Cardiac septum (tissue), 1 donor: ENCODE measurements around the gene EFCAB5. TPM values are rescaled to one million over a fixed set of nuclear protein-coding genes. Genes with fewer than 3 reads are reported as not detected.
"Not testable (repeated sequence)": the region's sequence is repeated elsewhere in the genome, so short reads cannot be mapped to it uniquely, and the experiment has no call there.

Source experiments
- DNase-seq: peaks from one replicate; pipeline ENCODE4 v3.0.0-alpha.2; 2020; ENCODE audit warnings: low spot score
- intact Hi-C: fragments of 100-400 bp; cut with DNase I; formaldehyde crosslinking; loops from one replicate; pipeline ENCODE4 v1.14.0; 2022
- long read RNA-seq: library from polyadenylated mRNA; unstranded; transcript quantifications from one replicate; pipeline ENCODE4 v2.0.0, GENCODE V29; 2021
- total RNA-seq: library from RNA; stranded (reverse); fragmentation: NEBNext Ultra II Directional; extraction: Animal tissue kit (Norgen Biotek cat#: 25700); gene quantifications from one replicate; pipeline ENCODE4 v1.2.1, GENCODE V29; 2021
- donor health status: DM: no; HTN: no; CAD: no.

EFCAB5 gene
- not detected for total RNA-seq
- long read RNA-seq: 0 reads

- DNase-seq: no peak
- intact Hi-C loops: no loop called here
Observed at GRCh38 chr17:29941334-29941733, at the start of gene EFCAB5. TSS of gene EFCAB5 (plus strand) at chr17:29941634. CDS start at chr17:29941797, 163 bp downstream.

- DNase-seq: no peak
- intact Hi-C loops: no loop called here
Observed at GRCh38 chr17:29892201-29892600, 49.2 kb upstream of the EFCAB5 start.

- intact Hi-C loops, DNase-seq: not testable (repeated sequence)
Observed at GRCh38 chr17:29897136-29897535, 44.3 kb upstream of the EFCAB5 start.

GRCh38 chr17:29903471-29903870 lies 38.0 kb upstream of the EFCAB5 start:
- no peak for DNase-seq
- intact Hi-C loops: no loop called here

GRCh38 chr17:29905086-29905878 lies 36.2 kb upstream of the EFCAB5 start:
- intact Hi-C loops: no loop called here
- no peak for DNase-seq

- no peak for DNase-seq
- intact Hi-C loops: no loop called here
Observed at GRCh38 chr17:29905879-29906167, 35.6 kb upstream of the EFCAB5 start.

GRCh38 chr17:29906969-29907368 lies 34.5 kb upstream of the EFCAB5 start:
- no peak for DNase-seq
- intact Hi-C loops: no loop called here

- no peak for DNase-seq
- intact Hi-C loops: no loop called here
Observed at GRCh38 chr17:29909236-29910003, 32.0 kb upstream of the EFCAB5 start.

- no peak for DNase-seq
- intact Hi-C loops: no loop called here
Observed at GRCh38 chr17:29911641-29912177, 29.7 kb upstream of the EFCAB5 start.

GRCh38 chr17:29914819-29915537 lies 26.5 kb upstream of the EFCAB5 start:
- intact Hi-C loops: no loop called here
- no peak for DNase-seq

- intact Hi-C loops: no loop called here
- DNase-seq: no peak
Observed at GRCh38 chr17:29918016-29918415, 23.4 kb upstream of the EFCAB5 start.

- intact Hi-C loops: no loop called here
- no peak for DNase-seq
Observed at GRCh38 chr17:29918922-29919856, 22.2 kb upstream of the EFCAB5 start.

- intact Hi-C loops: loop anchor here (10.0 kb wide), 1 partner anchor 60 kb away; no protein-coding TSS in a partner anchor
- no peak for DNase-seq
Observed at GRCh38 chr17:29924786-29925185, 16.6 kb upstream of the EFCAB5 start.

- DNase-seq: no peak
- intact Hi-C loops: loop anchor here (10.0 kb wide), 1 partner anchor 63 kb away; no protein-coding TSS in a partner anchor
Observed at GRCh38 chr17:29927546-29927945, 13.9 kb upstream of the EFCAB5 start.

- intact Hi-C loops: loop anchor here (10.0 kb wide), 1 partner anchor 64 kb away; no protein-coding TSS in a partner anchor
Observed at GRCh38 chr17:29929006-29929532, 12.4 kb upstream of the EFCAB5 start.

GRCh38 chr17:29929533-29930408 lies 11.7 kb upstream of the EFCAB5 start, which contains the start of gene SSH2:
TSS of gene SSH2 (minus strand) at chr17:29930228. CDS start at chr17:29930000, 228 bp downstream.
- intact Hi-C loops: loop anchor here (5.0 to 10.0 kb wide), 4 partner anchors 65 to 347 kb away; no protein-coding TSS in a partner anchor

More at GRCh38 chr17:29929006-29929532, 12.4 kb upstream of the EFCAB5 start:
- DNase-seq: no peak

GRCh38 chr17:29930409-29931010 lies 10.9 kb upstream of the EFCAB5 start:
- no peak for DNase-seq
- intact Hi-C loops: loop anchor here (1.0 to 10.0 kb wide), 4 partner anchors 122 to 348 kb away; no protein-coding TSS in a partner anchor

More at GRCh38 chr17:29929533-29930408, 11.7 kb upstream of the EFCAB5 start, which contains the start of gene SSH2:
- DNase-seq: peak; percentile 93
